Endothelial cell (in vitro differentiated cells): ENCODE data around the gene IFI35. TPM values are rescaled to one million over a fixed set of nuclear protein-coding genes. Genes with fewer than 3 reads are reported as not detected.
A peak's percentile ranks its signal among the peaks of the same experiment; 100 is the strongest.
"Not testable (repeated sequence)": the region's sequence is repeated elsewhere in the genome, so short reads cannot be mapped to it uniquely, and the experiment has no call there.

ENCODE experiments used
- DNase-seq: peaks from one replicate; pipeline ENCODE4 v3.0.0; 2021; ENCODE audit warnings: low spot score
- H3K27ac Mint-ChIP-seq: one replicate; pipeline ENCODE4 v1.8.0; 2021; ENCODE audit warnings: mixed read lengths, inconsistent platforms; ENCODE audit not compliant: unreplicated experiment
- H3K27me3 Mint-ChIP-seq: one replicate; pipeline ENCODE4 v1.8.0; 2021; ENCODE audit warnings: mild to moderate bottlenecking, moderate library complexity, mixed read lengths, inconsistent platforms; ENCODE audit not compliant: unreplicated experiment
- H3K36me3 Mint-ChIP-seq: one replicate; pipeline ENCODE4 v1.8.0; 2021; ENCODE audit warnings: mild to moderate bottlenecking, low read depth, mixed read lengths, inconsistent platforms; ENCODE audit not compliant: unreplicated experiment
- H3K4me1 Mint-ChIP-seq: one replicate; pipeline ENCODE4 v1.8.0; 2021; ENCODE audit warnings: mild to moderate bottlenecking, mixed read lengths, inconsistent platforms; ENCODE audit not compliant: unreplicated experiment
- H3K4me3 Mint-ChIP-seq: one replicate; pipeline ENCODE4 v1.8.0; 2021; ENCODE audit warnings: mild to moderate bottlenecking, mixed read lengths, inconsistent platforms; ENCODE audit not compliant: unreplicated experiment
- H3K9me3 Mint-ChIP-seq: one replicate; pipeline ENCODE4 v1.8.0; 2021; ENCODE audit warnings: mixed read lengths, inconsistent platforms; ENCODE audit not compliant: unreplicated experiment
- total RNA-seq: library from RNA; stranded (reverse); fragmentation: NEBNext Ultra II Directional; extraction: Animal tissue kit (Norgen Biotek cat#: 25700); gene quantifications from one replicate; pipeline ENCODE4 v1.2.1, GENCODE V29; 2021; ENCODE audit not compliant: unreplicated experiment
- TF ChIP-seq, protein P1 (sequence below): fragments of 200-600 bp; sonication (generic); IDR thresholded peaks from one replicate; pipeline ENCODE4 v1.5.0; 2021; ENCODE audit warnings: antibody characterized with exemption; ENCODE audit not compliant: unreplicated experiment

Gene IFI35
- total RNA-seq, 1 donor from 2014 or later = 4.2 TPM

DNA sequence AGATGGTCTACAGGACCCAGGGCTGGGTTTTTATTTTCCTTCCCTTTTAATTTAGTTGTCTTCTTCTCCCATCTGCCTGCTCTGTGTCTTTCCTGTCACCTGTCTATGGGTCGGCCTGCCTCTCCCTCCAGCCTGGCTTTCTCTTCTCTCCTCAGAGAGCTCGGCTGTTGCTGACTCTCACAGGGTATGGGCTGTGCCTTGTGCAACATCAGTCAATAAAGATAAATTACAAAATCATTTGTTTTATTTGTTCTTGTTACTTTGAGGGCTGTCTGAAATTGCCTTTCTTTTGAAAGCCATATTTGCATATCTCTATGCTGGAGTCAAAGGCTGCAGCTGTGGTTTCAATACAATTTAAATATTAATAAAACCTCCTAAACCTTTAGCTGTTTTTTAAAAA, 34.1 kb downstream of the IFI35 start:
- H3K27ac Mint-ChIP-seq = no peak overlapping the region
- TF ChIP-seq, protein P1, sequence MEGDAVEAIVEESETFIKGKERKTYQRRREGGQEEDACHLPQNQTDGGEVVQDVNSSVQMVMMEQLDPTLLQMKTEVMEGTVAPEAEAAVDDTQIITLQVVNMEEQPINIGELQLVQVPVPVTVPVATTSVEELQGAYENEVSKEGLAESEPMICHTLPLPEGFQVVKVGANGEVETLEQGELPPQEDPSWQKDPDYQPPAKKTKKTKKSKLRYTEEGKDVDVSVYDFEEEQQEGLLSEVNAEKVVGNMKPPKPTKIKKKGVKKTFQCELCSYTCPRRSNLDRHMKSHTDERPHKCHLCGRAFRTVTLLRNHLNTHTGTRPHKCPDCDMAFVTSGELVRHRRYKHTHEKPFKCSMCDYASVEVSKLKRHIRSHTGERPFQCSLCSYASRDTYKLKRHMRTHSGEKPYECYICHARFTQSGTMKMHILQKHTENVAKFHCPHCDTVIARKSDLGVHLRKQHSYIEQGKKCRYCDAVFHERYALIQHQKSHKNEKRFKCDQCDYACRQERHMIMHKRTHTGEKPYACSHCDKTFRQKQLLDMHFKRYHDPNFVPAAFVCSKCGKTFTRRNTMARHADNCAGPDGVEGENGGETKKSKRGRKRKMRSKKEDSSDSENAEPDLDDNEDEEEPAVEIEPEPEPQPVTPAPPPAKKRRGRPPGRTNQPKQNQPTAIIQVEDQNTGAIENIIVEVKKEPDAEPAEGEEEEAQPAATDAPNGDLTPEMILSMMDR = no peak
- no peaks in the 10 kb centered on the region for H3K9me3 Mint-ChIP-seq
- H3K36me3 Mint-ChIP-seq = no peaks in the 10 kb centered on the region
- no peak overlapping the region for H3K4me3 Mint-ChIP-seq
- DNase-seq = no peak
- peaks cover 2% of the 10 kb centered on the region for H3K27me3 Mint-ChIP-seq
- H3K4me1 Mint-ChIP-seq = peaks cover 14% of the 10 kb centered on the region

DNA sequence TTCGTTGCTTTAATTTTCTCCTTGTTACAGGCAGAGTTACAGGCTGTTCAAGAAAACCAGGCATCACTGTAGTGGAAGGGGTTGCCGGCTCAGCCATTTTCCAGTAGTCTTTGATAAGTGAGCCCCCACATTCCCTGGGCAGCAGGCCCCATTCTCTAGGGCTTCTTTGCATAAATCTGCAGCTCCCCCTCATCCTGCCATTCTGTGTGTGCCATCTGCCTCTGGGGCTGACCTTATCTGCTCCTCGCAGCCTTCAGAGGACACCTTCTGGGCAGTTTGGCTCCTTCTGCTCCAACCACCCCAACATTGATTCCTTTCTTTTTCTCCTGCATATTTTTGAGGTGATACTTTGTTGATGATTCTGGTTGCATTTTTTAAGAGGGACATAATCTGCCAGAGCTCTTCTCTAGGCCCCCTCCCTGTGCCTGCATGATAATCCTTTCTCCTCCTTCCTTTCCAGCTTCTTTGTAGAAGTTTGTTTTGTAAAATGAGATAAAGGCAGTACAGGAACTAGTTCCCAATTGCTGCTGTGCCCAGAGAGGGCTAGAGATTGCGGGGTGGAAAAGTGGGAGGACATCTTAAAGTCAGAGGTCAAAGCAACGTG, 35.5 kb downstream of the IFI35 start:
- no peak for DNase-seq
- no peak overlapping the region for H3K4me3 Mint-ChIP-seq
- H3K9me3 Mint-ChIP-seq = no peaks in the 10 kb centered on the region
- H3K27ac Mint-ChIP-seq = peak overlapping the region; percentile 28
- no peaks in the 10 kb centered on the region for H3K36me3 Mint-ChIP-seq
- H3K27me3 Mint-ChIP-seq = peaks cover 2% of the 10 kb centered on the region
- TF ChIP-seq, protein P1 = no peak
- H3K4me1 Mint-ChIP-seq = peaks cover 14% of the 10 kb centered on the region

DNA sequence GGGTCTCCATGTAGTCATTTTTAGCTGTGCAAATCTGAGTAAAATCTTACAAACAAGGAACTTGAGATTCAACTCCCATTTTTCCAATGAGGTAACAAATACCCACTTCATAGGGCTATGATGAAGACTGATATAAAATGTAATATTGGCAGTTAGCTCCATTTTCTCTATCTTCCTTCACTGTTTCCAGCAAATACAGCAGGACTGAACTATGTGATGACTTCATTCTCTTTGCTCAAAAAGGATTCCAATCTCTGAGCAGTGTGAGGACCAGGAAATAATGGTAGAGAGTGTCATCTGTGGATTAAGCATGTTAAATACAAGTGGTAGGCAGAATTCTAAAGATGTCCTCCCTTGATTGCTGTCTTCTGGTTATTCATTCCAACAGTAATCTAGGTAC, 36.7 kb downstream of the IFI35 start:
- H3K27me3 Mint-ChIP-seq = peaks cover 2% of the 10 kb centered on the region
- H3K27ac Mint-ChIP-seq = no peak overlapping the region
- TF ChIP-seq, protein P1 = no peak
- H3K36me3 Mint-ChIP-seq = no peaks in the 10 kb centered on the region
- DNase-seq = no peak
- H3K4me1 Mint-ChIP-seq = peaks cover 14% of the 10 kb centered on the region
- H3K9me3 Mint-ChIP-seq = no peaks in the 10 kb centered on the region
- no peak overlapping the region for H3K4me3 Mint-ChIP-seq

DNA sequence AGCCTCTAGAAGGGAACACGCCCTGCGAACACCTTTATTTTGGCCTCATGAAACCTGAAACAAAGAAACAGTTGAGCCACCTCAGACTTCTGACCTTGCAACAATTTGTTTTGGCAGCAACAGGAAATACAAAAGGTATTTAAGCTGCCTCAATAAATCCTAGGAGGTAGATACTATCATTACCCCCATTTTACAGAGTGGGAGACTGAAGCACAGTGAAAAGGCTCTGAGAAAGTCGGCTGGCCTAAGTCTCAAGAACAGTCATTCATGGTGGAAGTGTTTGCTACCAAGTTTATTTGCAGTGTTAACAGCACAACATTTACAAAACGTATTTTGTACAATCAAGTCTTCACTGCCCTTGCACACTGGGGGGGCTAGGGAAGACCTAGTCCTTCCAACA, 37.4 kb downstream of the IFI35 start:
- Mint-ChIP-seq H3K4me3 (no peak overlapping the region), H3K27me3 (peaks cover 3% of the 10 kb centered on the region), H3K36me3 (no peaks in the 10 kb centered on the region), H3K4me1 (peaks cover 14% of the 10 kb centered on the region), H3K9me3 (no peaks in the 10 kb centered on the region), H3K27ac (no peak overlapping the region)
- TF ChIP-seq, protein P1 = no peak
- no peak for DNase-seq

DNA sequence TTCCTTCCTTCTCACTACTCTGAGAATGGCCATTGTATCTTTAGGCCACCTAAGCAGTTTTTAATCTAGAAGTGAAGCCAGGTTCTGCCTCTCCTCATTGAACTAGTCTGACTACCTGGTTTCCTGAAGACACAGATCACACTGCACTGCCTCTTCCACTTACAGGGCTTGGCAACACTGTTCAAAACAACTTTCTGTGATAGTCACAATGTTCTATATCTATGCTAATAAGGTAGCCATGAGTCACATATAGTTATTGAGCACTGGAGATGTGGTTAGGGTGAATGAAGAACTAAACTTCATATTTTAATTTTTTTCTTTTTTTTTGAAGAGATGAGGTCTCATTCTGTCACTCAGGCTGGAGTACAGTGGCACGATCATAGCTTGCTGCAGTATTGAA, 45.4 kb downstream of the IFI35 start:
- no peaks in the 10 kb centered on the region for H3K9me3 Mint-ChIP-seq

DNA sequence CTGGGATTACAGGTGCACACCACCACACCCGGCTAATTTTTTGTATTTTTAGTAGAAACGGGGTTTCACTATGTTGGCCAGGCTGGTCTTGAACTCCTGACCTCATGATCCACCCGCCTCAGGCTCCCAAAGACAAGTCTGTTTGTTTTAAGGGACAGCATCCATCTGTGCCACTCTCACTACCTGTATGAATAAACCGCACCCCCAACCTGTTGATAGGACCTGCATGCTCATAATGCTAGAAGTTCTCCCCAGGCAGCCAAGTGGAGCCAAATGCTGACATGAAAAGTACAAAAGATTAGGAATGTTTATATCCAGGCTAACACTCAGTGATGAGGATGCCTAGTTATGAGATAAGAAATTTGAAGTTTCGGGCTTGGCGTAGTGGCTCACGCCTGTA, 46.4 kb downstream of the IFI35 start:
- H3K9me3 Mint-ChIP-seq, H3K27me3 Mint-ChIP-seq, H3K4me3 Mint-ChIP-seq, DNase-seq, H3K4me1 Mint-ChIP-seq, H3K36me3 Mint-ChIP-seq, H3K27ac Mint-ChIP-seq: not testable (repeated sequence)

More for the DNA sequence above, 45.4 kb downstream of the IFI35 start:
- Mint-ChIP-seq H3K27ac (no peak overlapping the region), H3K4me1 (no peaks in the 10 kb centered on the region), H3K27me3 (peaks cover 1% of the 10 kb centered on the region), H3K36me3 (no peaks in the 10 kb centered on the region), H3K4me3 (no peak overlapping the region)
- TF ChIP-seq, protein P1 = no peak
- DNase-seq = no peak
